Effector CD4-positive, alpha-beta T cell (primary cell): ENCODE measurements around the gene CNP.

Experiments used
- DNase-seq: peaks from one replicate; pipeline ENCODE4 v3.0.0-alpha.2; 2020

Gene CNP

DNA sequence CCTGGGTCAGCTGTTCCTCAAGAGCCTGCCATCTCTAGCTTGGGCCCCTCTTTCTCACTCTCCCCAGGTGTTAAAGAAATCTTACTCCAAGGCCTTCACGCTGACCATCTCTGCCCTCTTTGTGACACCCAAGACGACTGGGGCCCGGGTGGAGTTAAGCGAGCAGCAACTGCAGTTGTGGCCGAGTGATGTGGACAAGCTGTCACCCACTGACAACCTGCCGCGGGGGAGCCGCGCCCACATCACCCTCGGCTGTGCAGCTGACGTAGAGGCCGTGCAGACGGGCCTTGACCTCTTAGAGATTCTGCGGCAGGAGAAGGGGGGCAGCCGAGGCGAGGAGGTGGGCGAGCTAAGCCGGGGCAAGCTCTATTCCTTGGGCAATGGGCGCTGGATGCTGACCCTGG, 6.8 kb downstream of the CNP start:
- no peak for DNase-seq

DNA sequence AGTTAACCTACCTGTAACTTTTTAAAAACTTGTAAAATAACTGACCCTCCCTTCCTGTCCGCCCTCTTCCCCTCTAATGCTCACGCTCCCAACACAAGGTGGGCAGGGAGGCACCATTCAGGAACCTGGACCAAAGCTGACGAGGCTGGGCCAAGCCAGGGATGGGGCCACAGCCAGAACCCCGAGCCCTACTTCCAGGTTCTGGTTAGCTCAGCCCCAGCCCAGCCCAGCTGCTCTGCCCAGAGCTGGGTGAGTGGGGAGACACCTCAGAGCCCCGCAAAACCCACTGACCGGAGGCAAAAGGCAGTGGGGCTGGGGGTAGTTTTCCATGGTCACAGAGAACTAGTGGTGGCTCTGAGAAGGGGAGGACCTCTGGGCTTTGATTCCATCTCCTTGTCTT, 7.4 kb downstream of the CNP start:
- DNase-seq: no peak

DNA sequence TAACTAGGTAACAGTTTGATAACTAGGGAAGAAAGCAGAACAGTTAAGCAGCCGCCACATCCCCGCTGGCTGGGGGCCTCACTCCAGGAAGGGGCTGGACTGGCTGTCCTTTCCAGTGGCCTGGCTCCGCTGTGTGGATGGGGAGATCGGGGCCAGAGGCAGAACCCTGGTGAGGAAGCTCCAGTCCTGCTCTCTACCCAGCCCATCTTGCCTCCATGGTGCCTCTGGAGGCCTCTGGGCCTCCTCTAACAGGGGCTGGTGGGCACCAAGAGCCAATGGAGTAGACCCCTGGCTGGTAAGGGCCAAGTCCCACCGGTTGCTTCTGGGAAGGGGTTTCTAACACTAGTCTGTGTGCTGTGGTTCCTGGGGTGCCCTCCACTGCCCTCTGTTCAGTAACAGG, 8.1 kb downstream of the CNP start:
- DNase-seq: no peak

DNA sequence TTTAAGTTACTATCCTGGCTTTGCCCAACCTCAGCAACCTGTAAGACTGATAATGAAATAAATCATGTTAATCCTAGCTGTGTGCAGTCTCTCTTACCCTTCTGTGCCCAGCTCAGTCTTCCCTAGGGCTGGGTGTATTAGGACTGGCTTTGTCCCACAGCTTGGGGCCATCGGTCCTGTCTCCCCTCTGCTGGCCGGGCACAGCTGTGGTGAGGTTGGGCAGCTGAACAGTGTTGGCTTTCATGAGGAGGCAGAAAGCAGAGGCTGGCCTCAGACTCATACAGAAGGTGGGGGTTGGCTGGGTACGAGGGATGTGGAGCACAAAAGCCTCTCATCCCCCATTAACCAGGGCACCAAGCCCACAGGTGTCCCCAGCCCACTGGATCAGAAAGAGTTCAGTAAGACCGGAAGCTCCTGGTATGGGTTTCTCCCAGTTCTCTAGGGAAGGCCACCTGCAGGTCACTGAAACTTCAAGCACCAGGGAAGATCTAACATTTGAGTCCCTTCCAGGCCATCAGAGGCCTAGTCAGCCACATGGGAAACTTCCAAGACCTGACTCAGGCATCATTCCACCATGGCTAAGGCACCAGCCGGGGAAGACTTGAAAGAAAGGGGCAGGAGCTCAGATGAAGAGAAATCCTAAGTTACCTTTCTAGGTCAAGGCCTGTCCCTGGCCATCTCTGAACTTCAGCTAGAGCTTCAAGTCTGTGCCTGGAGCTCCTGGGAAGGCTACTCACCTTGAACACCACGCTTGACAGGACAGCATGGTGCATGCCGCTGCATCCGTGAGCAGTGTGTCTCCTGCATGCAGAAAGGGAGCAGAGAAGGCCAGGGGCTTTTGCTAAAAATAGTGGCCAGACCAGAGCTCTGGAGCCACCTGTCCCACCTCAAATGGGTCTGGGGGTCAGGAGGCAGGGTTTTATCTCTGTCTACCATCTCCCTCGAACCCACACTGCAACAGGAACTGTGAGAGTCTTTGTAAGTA, 8.8 kb downstream of the CNP start:
- DNase-seq: no peak

DNA sequence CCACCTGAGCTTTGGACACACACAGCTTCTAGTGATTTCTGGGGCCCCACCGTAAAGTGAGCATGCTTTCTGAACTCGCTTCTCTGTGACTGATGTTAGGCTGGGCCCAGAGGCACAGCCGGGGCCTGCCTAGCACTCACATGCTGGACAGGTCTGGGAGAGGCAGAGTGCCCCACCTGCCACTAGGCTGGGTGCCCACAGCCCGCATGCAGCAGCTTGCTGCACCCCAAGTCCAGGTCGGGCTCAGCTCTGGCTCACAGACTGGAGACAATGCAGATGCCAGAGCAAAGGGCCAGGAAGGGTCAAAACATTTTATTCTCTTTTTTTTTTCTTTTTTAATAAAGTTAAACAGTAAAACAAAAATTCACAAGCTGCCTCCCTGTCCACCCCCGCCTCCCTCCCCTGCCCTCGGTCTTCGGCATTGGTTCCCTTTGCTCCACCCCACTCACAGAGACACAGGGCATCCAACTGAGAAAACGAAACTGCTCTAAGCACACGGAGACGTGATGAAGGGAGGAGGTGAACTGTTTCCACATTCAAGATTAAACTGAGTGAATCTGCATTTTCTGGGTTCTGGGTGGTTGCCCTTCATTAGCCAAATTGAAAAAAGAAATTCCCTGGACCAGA, 9.7 kb downstream of the CNP start:
- DNase-seq: no peak

DNA sequence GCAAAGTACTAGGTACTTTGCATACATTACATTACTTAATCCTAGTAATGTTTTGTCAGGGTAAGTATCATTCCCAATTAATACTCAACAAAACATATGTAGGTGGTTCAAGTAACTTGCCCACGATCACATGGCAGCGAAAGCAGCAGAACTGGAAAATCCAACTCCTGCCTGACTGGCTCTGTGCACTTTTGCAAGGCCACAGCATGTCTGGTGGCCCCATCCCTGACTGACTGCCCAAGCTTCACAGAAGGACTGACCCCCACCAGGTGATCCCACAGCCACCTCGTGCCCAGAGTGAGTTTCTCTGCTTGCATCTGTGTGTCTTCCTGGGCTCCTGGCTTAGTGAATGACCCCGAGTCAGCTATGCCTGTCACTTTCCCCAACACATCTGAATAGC, 11.4 kb downstream of the CNP start:
- no peak for DNase-seq

DNA sequence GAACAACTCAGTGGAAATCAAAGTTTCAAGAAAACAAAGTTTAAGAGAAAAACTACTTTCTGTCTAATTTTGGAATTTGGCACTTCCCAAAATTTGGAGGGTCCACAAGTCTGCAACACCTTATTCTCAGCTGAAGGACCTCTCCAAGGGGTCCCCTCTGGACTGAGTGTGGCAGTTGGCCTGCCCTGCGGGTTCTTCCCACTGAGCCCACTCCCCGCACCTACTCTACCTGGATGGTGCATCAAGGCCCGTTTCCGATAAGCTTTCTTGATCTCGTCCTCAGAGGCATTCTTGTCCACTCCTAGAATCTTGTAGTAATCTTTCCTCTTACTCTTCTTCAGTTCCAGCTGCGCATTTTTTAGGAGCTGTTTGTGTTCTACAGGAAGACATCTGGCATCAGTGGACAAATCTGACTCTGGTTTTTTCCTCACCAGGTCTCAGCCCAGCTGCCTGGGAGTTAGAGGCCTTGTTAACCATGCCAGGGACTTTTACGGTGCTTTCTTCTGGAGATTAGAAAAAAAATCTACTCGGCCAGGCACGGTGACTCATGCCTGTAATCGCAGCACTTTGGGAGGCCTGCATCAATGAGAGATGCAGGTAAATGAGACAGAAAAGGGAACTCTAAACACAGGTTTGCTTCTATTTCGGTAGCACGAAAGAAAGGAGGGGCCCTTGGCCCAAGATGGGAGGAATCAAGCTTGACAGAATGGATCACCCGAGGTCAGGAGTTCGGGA, 15.6 kb downstream of the CNP start:
- DNase-seq: no peak

DNA sequence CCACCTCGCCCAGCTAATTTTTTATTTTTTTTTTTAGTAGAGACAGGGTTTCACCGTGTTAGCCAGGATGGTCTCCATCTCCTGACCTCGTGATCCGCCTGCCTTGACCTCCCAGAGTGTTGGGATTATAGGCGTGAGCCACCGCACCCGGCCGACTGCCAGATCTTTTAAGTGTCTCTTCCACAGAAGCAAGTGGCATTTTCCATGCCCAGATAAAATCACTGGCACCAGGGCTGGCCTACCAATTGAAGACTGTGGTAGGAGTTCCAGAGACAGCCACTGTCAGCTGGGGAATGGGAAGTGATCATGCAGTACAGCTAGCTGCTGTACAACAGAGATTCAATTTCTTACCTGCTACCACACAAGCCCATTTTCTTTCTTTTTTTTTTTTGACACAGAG, 17.9 kb downstream of the CNP start:
- no peak for DNase-seq

DNA sequence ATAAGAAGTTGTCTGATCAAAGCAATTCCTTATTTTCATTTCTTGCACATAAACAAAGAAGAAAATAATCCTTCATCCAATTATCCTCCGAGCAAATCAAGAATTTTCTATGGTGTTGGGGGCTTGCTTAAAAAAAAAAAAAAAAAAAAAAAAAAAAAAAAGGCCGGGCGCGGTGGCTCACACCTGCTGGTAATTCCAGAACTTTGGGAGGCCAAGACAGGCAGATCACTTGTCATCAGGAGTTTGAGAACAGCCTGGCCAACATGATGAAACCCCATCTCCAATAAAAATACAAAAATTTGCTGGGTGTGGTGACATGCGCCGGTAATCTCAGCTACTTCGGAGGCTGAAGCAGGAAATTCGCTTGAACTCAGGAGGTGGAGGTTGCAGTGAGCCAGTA, 19.3 kb downstream of the CNP start:
- no peak for DNase-seq

DNA sequence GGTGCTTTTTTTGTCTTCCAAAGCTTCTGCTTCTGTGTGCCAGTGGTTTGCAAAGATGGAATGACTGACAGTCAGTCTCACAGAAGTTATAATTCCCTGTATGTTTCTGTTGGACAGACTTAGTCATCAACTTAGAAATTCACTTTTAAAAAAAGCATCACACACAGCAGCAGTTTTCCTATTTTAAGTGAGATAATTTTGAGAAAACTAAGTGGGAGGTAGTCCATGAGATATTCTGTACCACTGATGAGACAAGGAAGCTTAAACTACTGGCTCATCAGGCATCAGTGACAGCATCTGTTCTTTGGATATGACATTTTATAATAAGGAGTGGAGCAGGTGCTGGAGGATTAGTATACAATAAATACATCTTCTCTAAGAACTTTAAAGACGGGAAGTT, 20.0 kb downstream of the CNP start:
- no peak for DNase-seq

DNA sequence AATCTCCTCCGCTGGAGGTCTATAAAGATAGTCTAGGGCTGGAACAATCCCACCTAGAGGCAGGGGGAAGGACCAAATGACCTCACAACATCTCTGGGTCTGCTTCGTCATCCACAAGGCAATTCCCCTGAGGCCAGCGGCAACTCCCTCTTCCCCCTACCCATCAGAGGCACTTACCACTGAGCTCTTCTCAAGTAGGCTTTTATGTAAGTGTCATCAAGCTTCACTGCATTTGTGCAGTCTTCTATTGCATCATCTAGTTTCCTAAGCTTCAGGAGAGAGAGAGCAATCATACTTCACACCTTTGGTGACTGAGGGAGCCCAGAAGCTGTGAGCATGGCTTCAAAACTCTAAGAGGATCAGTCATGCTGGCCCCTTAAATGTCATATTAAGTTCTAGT, 21.0 kb downstream of the CNP start:
- no peak for DNase-seq

DNA sequence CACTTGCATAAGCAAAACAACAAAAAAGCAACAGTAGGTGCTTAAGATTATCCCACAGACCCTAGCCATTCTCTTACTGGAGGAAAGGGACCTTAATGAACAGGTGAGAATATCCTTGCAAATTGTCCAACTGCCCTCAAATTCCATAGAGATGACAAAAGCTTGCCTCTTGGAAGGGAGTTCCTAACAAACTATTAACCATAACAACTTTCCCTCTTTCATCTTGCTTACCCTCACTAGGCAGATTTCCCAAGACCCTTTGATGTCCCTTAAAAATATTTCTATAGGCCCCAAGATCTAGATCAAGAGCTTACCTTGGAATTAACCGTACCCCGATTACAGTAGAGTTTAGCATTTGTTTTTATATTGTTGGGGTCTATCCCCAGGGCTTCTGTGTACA, 21.8 kb downstream of the CNP start:
- no peak for DNase-seq

DNA sequence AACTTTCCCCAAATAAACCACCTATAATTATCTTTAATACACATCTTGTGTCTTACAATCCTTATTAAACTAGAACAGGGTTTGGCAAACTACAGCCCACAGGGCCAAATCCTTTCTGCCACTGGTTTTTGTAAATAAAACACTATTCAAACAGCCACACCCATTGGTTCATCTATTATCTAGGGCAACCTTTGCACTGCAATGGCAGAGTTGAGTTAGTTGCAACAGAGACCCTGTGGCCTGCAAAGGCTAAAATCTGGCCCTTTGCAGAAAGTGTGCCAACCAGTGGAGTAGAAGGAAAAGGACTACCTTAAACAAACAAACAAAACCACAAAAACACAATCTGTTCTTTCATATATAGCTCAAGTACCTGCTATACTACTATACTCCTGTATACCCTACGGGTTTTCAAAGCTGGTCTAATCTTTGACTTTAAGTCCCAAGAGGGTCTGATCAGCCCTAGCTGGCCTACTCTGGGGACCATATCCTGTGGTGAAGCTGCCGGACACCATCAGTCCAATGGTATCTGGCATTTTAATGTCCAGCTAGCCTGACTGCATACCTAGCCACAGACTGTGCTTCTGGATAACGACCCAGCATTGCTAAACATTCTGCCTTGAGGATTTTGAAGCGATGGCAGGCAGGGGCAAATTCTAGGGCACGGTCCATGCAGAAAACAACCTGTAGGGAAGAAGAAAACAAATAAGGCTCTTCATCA, 23.3 kb downstream of the CNP start:
- DNase-seq: no peak

DNA sequence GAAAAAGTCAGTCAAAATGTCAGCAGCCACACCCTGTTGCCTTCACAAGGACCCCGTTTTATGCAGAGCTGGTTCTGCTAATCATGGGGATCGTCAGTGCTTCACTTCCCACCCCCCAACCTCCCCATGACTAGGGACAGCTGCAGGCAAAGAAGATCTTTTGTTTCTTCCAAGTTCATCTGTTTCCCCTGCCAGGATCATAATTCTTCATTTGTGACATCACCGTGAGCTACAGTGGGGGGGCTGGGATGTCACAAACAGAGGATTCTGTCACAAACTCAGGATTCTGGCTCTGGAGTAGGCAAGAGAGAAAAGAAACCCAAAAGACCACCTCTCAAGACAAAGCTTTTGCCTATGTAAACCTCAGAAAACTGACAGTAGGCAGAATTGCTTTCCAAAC, 26.0 kb downstream of the CNP start:
- DNase-seq: no peak

DNA sequence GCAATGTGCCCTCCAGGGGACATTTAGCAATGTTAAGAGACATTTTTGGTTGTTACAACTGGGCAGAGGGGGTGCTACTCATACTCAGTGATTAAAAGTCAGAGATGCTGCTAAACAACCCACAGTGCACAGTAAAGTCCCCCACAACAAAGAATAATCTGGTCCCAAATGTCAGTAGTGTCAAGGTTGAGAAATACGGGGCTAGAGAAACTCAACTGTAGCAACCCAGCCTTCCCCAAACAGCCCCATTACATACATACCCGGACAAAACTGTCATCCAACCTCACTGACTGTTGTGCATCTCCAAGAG, 30.2 kb downstream of the CNP start:
- DNase-seq: no peak

DNA sequence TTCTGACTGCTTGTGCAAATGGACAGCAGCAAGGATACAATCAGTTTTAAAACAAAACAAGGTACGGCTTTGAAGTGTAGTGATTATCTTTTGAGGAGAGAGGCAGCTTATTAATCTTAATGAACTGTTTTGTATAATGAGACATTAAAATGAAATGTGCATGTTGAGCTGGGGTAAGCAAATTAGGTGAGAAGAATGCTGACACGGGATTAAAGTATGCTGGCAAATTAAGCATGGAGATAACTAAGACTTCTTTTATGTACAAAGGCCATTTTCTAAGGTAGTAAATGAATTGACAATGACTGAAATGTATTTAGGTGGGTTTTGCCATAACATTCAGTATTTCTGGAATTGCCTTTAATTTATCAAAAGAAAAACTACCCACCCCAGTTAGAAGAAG, 31.9 kb downstream of the CNP start:
- no peak for DNase-seq

DNA sequence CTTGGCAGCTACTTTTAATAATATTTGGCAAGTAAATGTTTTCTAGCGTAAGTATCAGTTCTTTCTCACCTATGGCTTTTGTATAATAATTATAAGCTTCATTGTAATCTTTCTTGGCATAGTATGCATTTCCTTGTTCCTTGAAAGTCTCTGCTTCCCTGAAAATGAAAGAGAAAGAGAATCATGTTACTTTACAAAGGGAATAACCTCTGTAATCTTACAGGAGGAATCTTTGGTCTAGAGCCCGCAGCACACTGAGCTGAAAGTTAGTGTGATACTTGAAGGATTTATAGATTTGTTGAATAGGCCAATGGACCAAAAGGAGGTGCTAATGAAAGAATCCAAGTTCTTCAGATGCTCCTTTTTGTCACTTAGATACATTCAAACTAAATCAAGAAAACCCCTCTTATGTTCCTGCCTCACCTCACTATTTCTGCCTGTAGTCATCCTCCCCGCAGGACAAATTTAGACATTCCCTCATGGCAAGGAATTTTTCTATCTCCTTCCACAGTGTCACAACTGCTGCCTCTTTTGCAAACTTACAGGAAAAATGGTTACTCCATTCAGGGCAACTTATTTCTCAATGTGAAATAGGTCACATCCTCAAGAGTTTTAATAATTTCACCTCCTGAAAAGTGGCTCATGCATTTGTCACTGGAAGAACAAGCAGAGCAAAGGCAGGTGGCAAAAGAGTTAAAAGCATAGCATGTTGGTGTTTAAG, 34.0 kb downstream of the CNP start:
- no peak for DNase-seq

DNA sequence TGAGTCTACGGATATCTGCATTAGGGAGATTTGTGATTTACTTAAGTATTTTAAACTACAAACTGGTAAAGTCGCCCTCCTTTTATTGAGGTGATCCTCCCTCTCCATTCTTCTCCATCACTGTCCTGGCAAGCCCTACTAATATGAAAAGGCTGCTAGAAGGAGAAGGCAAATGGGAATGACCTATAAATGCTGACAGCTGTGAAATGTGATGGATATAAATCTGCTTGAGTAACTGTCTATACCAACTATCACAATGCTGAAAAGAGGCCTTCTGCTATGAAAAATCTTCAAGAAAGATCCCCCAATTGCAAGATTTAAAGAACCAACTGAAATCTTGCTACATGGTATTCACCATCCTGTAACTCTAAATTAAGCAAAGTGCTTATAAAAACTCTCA, 35.1 kb downstream of the CNP start:
- no peak for DNase-seq

DNA sequence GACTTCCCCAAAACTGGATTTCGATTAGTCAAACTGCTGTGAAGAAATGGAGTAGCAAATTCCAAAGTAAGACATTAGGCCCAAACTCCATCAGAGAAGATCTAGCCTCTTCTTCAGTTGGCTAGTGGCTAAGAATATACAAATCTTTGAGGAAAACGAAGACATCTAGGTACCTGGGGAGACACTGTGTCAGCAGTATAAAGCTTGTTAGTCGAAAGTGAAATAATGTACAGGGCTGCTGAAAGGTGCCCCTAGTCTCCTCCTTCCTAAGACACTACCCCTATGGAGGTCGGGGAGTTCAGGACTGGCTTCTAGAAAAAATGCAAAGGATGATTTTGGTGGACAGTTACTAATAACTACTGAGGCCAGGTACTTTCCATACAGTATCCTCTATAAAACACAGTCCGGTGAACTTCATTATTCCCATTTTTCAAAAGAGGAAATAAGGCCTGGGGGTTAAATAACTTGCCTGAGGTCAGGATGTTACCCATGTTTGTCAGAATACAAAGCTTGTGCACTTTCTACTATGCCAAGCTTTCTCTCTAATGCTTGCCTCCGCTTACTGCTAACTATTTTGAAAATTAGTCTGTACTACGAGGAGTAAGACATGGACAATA, 35.7 kb downstream of the CNP start:
- no peak for DNase-seq

DNA sequence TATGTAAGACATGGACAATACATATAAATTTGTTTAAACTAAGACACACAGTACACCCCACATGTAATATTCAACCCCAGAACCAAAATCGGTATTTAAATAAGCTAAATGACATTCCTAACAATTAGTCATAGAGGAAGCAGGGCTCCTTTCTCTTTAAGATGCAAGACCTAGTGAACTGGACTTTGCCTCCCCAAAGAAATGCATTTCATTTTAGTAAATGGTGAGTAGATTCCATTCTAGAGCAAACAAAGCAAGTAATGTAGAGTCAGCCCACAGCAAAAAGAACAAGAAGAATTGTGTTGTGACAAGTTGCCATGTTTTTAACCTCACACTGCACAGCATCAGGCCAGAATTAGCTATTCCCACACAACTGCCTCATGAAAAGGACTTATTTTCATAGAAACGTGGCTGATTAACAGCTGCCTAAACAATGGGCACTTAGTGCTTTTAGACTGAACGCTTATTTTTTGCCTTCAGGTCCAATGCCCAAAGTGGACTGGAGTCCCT, 36.3 kb downstream of the CNP start:
- DNase-seq: no peak

DNA sequence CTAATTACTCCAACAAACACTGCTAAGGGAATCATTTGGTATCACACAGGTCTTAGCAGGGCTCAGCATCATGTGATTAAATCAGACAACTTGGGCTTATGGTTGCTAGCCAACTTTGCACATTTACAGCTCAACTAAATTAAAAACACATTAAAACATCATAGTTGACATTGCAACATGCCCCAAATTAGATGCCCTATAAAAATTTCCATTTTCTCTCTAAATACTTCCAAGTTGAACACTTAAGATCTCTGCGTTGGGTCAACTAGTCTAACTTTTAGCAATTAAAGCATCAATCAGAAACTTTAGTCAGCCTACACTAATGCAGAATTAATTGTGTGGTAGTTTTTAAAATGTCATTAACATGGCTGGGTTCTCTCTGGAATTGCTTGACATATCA, 38.6 kb downstream of the CNP start:
- no peak for DNase-seq

DNA sequence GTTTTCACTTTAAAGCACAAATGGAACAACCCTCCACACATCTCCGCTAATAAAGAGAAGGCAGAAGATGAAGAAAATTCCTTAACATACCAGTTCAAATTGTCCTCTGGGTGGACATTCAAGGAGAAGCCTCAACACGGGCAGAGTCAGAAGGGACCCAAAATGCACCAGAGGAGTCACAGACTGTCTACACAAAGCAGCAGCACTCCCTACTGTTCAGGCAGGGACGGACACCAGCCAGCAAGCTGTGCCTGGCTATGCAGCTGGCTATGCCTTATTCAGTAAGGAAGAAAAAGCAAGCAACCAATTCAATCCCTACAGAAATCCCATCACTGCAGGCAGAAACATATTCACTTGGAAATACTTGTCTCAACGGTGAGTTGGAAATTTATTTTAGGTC, 42.6 kb downstream of the CNP start:
- no peak for DNase-seq
